GM23338 (cell line): ENCODE data around the gene C19orf25. TPM values are rescaled to one million over a fixed set of nuclear protein-coding genes. Genes with fewer than 3 reads are reported as not detected.

ENCODE experiments used
- ATAC-seq: fragments of 200-7000 bp; cut with Tn5 transposase; 3 replicates; pipeline ENCODE4 v1.9.1; 2020
- DNase-seq: peaks from one replicate; pipeline ENCODE4 v3.0.0-alpha.2; 2015; ENCODE audit warnings: low spot score
- H2AFZ ChIP-seq: fragments of 200-600 bp; sonication (generic); 2 replicates; pipeline ENCODE4 v1.8.0; 2016; ENCODE audit warnings: antibody characterized with exemption, mild to moderate bottlenecking, moderate library complexity
- H3F3A ChIP-seq: fragments of 200-600 bp; sonication (generic); replicated peaks from 2 replicates; pipeline ENCODE4 v1.8.0; 2017; ENCODE audit warnings: antibody characterized with exemption, mixed run types, low read depth
- H3K27ac ChIP-seq: fragments of 200-600 bp; sonication (generic); 2 replicates; pipeline ENCODE4 v1.6.1; 2016; ENCODE audit warnings: low read depth
- H3K27me3 ChIP-seq: fragments of 200-600 bp; sonication (generic); 2 replicates; pipeline ENCODE4 v1.8.0; 2016; ENCODE audit warnings: mild to moderate bottlenecking, mixed run types, moderate library complexity; ENCODE audit not compliant: insufficient read depth
- H3K36me3 ChIP-seq: fragments of 200-600 bp; sonication (generic); 2 replicates; pipeline ENCODE4 v1.8.0; 2016; ENCODE audit warnings: mild to moderate bottlenecking; ENCODE audit not compliant: insufficient read depth
- H3K4me1 ChIP-seq: fragments of 200-600 bp; sonication (generic); 2 replicates; pipeline ENCODE4 v1.8.0; 2016; ENCODE audit warnings: mild to moderate bottlenecking, moderate library complexity; ENCODE audit not compliant: insufficient read depth
- H3K4me2 ChIP-seq: fragments of 200-600 bp; sonication (generic); 2 replicates; pipeline ENCODE4 v1.7.1; 2017; ENCODE audit warnings: mixed run types
- H3K4me3 ChIP-seq: fragments of 200-600 bp; sonication (generic); 2 replicates; pipeline ENCODE4 v1.6.1; 2016; ENCODE audit warnings: mixed run types
- H3K79me2 ChIP-seq: fragments of 200-600 bp; sonication (generic); replicated peaks from 2 replicates; pipeline ENCODE4 v1.8.0; 2017; ENCODE audit warnings: mild to moderate bottlenecking; ENCODE audit not compliant: insufficient read depth
- H3K9me2 ChIP-seq: fragments of 200-600 bp; sonication (generic); 2 replicates; pipeline ENCODE4 v1.8.0; 2017; ENCODE audit not compliant: insufficient read depth
- H4K20me1 ChIP-seq: fragments of 200-600 bp; sonication (generic); replicated peaks from 2 replicates; pipeline ENCODE4 v1.8.0; 2017; ENCODE audit warnings: mild to moderate bottlenecking; ENCODE audit not compliant: insufficient read depth
- H3K27ac Mint-ChIP-seq: 2 replicates; pipeline ENCODE4 v1.8.0; 2020; ENCODE audit warnings: inconsistent platforms, mild to moderate bottlenecking, moderate library complexity, mixed read lengths
- H3K27me3 Mint-ChIP-seq: 3 replicates; pipeline ENCODE4 v1.8.0; 2022; ENCODE audit warnings: low read depth, mild to moderate bottlenecking, moderate library complexity, mixed read lengths, inconsistent platforms; ENCODE audit not compliant: insufficient read depth, poor library complexity
- H3K36me3 Mint-ChIP-seq: 3 replicates; pipeline ENCODE4 v1.8.0; 2021; ENCODE audit warnings: low read depth, mild to moderate bottlenecking, inconsistent platforms, moderate library complexity, mixed read lengths
- H3K4me1 Mint-ChIP-seq: 3 replicates; pipeline ENCODE4 v1.8.0; 2020; ENCODE audit warnings: mild to moderate bottlenecking, inconsistent platforms, mixed read lengths
- H3K4me3 Mint-ChIP-seq: 3 replicates; pipeline ENCODE4 v1.8.0; 2021; ENCODE audit warnings: moderate library complexity, mild to moderate bottlenecking, inconsistent platforms, mixed read lengths
- H3K9me3 Mint-ChIP-seq: 3 replicates; pipeline ENCODE4 v1.8.0; 2020; ENCODE audit warnings: moderate library complexity, mild to moderate bottlenecking, inconsistent platforms, mixed read lengths
- CREB1 ChIP-seq: fragments of 250-450 bp; sonication (Bioruptor Pico); IDR thresholded peaks from 2 replicates; pipeline ENCODE4 v1.5.0; 2020; ENCODE audit warnings: low read depth, mild to moderate bottlenecking, moderate library complexity
- ETS1 ChIP-seq: IDR thresholded peaks from 2 replicates; pipeline ENCODE4 v1.6.1; 2016; ENCODE audit warnings: antibody characterized with exemption
- EZH2 ChIP-seq: fragments of 200-600 bp; sonication (generic); IDR thresholded peaks from one replicate; pipeline ENCODE4 v1.8.0; 2017; ENCODE audit warnings: antibody characterized with exemption, mild to moderate bottlenecking, low read depth; ENCODE audit not compliant: unreplicated experiment
- EZH2phosphoT487 ChIP-seq: fragments of 200-600 bp; sonication (generic); IDR thresholded peaks from one replicate; pipeline ENCODE4 v1.8.1; 2018; ENCODE audit warnings: antibody characterized with exemption; ENCODE audit not compliant: unreplicated experiment
- POLR2AphosphoS5 ChIP-seq: IDR thresholded peaks from 2 replicates; pipeline ENCODE4 v1.6.1; 2016; ENCODE audit warnings: antibody characterized with exemption, low read depth
- ZNF331 ChIP-seq: fragments of 250-450 bp; sonication (Bioruptor Pico); IDR thresholded peaks from 2 replicates; pipeline ENCODE4 v1.5.0; 2020; ENCODE audit warnings: low read depth, mild to moderate bottlenecking, moderate library complexity
- ZNF462 ChIP-seq: fragments of 250-450 bp; sonication (Bioruptor Pico); IDR thresholded peaks from 2 replicates; pipeline ENCODE4 v1.5.0; 2020; ENCODE audit warnings: mild to moderate bottlenecking, moderate library complexity
- polyA plus RNA-seq: library from polyadenylated mRNA; unstranded; fragments of >200 nt; fragmentation: Nextera tagmentation; extraction: Ambion mirVana; gene quantifications from 2 replicates; pipeline ENCODE4 v1.2.1, GENCODE V29; 2016
- total RNA-seq: library from RNA; depleted of rRNA; stranded (reverse); fragments of >200 nt; shearing (Covaris generic); gene quantifications from 2 replicates; pipeline ENCODE4 v1.2.3, GENCODE V29; 2014

Gene C19orf25
- total and polyA plus RNA-seq, 2 experiments from 2014 or later, result 43.5 to 61.1 TPM

GRCh38 chr19:1508507-1508856 lies 29.5 kb upstream of the C19orf25 start:
- DNase-seq (no peak), ATAC-seq (no peak)
- no peaks in the 10 kb centered on the region for H3K36me3 ChIP-seq
- H3K27me3 Mint-ChIP-seq, result peaks cover 33% of the 10 kb centered on the region
- H3K9me3 Mint-ChIP-seq, result peaks cover 11% of the 10 kb centered on the region; the same call in 2 of the 3 replicates
- H3K27me3 ChIP-seq, result peaks cover 13% of the 10 kb centered on the region; the same call in 1 of the 2 replicates
- no peaks in the 10 kb centered on the region for H3K36me3 Mint-ChIP-seq
- H3K4me3 ChIP-seq, result peak overlapping the region; percentile 49
- peak overlapping the region; percentile 86 for H2AFZ ChIP-seq
- no peaks in the 10 kb centered on the region for H3K79me2 ChIP-seq
- peak overlapping the region; percentile 95 for H3K4me3 Mint-ChIP-seq
- H3K4me1 ChIP-seq, result no peaks in the 10 kb centered on the region
- TF ChIP-seq POLR2AphosphoS5, result no peak
- no peak overlapping the region for H3K27ac ChIP-seq
- no peak overlapping the region for H3K27ac Mint-ChIP-seq
- H3K4me1 Mint-ChIP-seq, result peaks cover 2% of the 10 kb centered on the region
- H3K4me2 ChIP-seq, result peak overlapping the region; percentile 67
- H4K20me1 ChIP-seq, result no peaks in the 10 kb centered on the region
- no peaks in the 10 kb centered on the region for H3K9me2 ChIP-seq
- peaks cover 9% of the 10 kb centered on the region; the same call in 1 of the 2 replicates for H3F3A ChIP-seq

- H2AFZ ChIP-seq, result peak overlapping the region; percentile 87
- peaks cover 15% of the 10 kb centered on the region for H3K27me3 ChIP-seq
- no peak for TF ChIP-seq EZH2phosphoT487
- TF ChIP-seq CREB1 (CRISPR knock-in tag), result peak; percentile 87
- peak; percentile 66 for TF ChIP-seq POLR2AphosphoS5
- Mint-ChIP-seq H3K9me3 (peaks cover 11% of the 10 kb centered on the region; the same call in 2 of the 3 replicates), H3K27ac (peak overlapping the region; percentile 97), H3K4me3 (peak overlapping the region; percentile 95), H3K27me3 (peaks cover 36% of the 10 kb centered on the region), H3K36me3 (no peaks in the 10 kb centered on the region), H3K4me1 (peaks cover 2% of the 10 kb centered on the region)
- peak; percentile 98 for DNase-seq
- H3K36me3 ChIP-seq, result no peaks in the 10 kb centered on the region
- peaks cover 12% of the 10 kb centered on the region; the same call in 1 of the 2 replicates for H3F3A ChIP-seq
- peak overlapping the region; percentile 90 for H3K4me3 ChIP-seq
- H3K79me2 ChIP-seq, result no peaks in the 10 kb centered on the region
- peak overlapping the region; percentile 87 for H3K4me2 ChIP-seq
- peak; percentile 77 for ATAC-seq
- no peaks in the 10 kb centered on the region for H4K20me1 ChIP-seq
- 0 out of 2 replicates have a peak overlapping the region, but pooled peaks have one; percentile 77 for H3K27ac ChIP-seq
- 0 out of 2 replicates have a peak, but pooled peaks cover 2% of the 10 kb centered on the region for H3K4me1 ChIP-seq
- no peaks in the 10 kb centered on the region for H3K9me2 ChIP-seq
Measured at GRCh38 chr19:1507763-1508506, 28.9 kb upstream of the C19orf25 start.

GRCh38 chr19:1507192-1507660 lies 28.2 kb upstream of the C19orf25 start:
- H3K4me1 ChIP-seq, result 0 out of 2 replicates have a peak, but pooled peaks cover 5% of the 10 kb centered on the region
- H3K36me3 ChIP-seq, result no peaks in the 10 kb centered on the region
- peak overlapping the region; percentile 76; the same call in 1 of the 2 replicates for H2AFZ ChIP-seq
- peaks cover 19% of the 10 kb centered on the region for H3K27me3 ChIP-seq
- Mint-ChIP-seq H3K9me3 (peaks cover 11% of the 10 kb centered on the region; the same call in 2 of the 3 replicates), H3K36me3 (no peaks in the 10 kb centered on the region), H3K4me3 (peak overlapping the region; percentile 95; the same call in 1 of the 3 replicates), H3K27me3 (peaks cover 35% of the 10 kb centered on the region), H3K4me1 (peaks cover 2% of the 10 kb centered on the region), H3K27ac (no peak overlapping the region)
- no peak overlapping the region for H3K27ac ChIP-seq
- no peaks in the 10 kb centered on the region for H3K9me2 ChIP-seq
- no peaks in the 10 kb centered on the region for H3K79me2 ChIP-seq
- H3K4me2 ChIP-seq, result peak overlapping the region; percentile 77
- H4K20me1 ChIP-seq, result no peaks in the 10 kb centered on the region
- DNase-seq (no peak), ATAC-seq (no peak)
- peak overlapping the region; percentile 90 for H3K4me3 ChIP-seq
- peaks cover 8% of the 10 kb centered on the region; the same call in 1 of the 2 replicates for H3F3A ChIP-seq
- TF ChIP-seq EZH2phosphoT487 (no peak), ZNF462 (CRISPR knock-in tag) (no peak), POLR2AphosphoS5 (no peak), EZH2 (no peak), ZNF331 (no peak), ETS1 (no peak)
